Muscle layer of colon (tissue), 2 donors: ENCODE measurements around the gene FBXO3.
A peak's percentile ranks its signal among the peaks of the same experiment; 100 is the strongest.
"Not testable (repeated sequence)": the region's sequence is repeated elsewhere in the genome, so short reads cannot be mapped to it uniquely, and the experiment has no call there.

Source experiments
- H3K27ac ChIP-seq: one replicate; pipeline ENCODE4 v1.7.0; 2013; ENCODE audit warnings: low read depth, mild to moderate bottlenecking, low read length, moderate library complexity
- H3K27me3 ChIP-seq, 2 donors: one replicate each; pipeline ENCODE4 v1.7.0; 2013; ENCODE audit warnings: low read length in 2 of 2, mild to moderate bottlenecking in 2 of 2; ENCODE audit not compliant: insufficient read depth in 2 of 2, control insufficient read depth in 1 of 2
- H3K36me3 ChIP-seq: one replicate; pipeline ENCODE4 v1.7.0; 2013; ENCODE audit warnings: mild to moderate bottlenecking, low read length; ENCODE audit not compliant: insufficient read depth
- H3K4me1 ChIP-seq: one replicate; pipeline ENCODE4 v1.7.0; 2013; ENCODE audit warnings: mild to moderate bottlenecking, low read length; ENCODE audit not compliant: insufficient read depth
- H3K4me3 ChIP-seq, 2 donors: one replicate each; pipeline ENCODE4 v1.7.0; 2013; ENCODE audit warnings: low read length in 2 of 2, low read depth in 1 of 2, mild to moderate bottlenecking in 1 of 2, moderate library complexity in 1 of 2
- H3K9ac ChIP-seq: one replicate; pipeline ENCODE4 v1.7.0; 2013; ENCODE audit warnings: low read length
- H3K9me3 ChIP-seq: one replicate; pipeline ENCODE4 v1.7.0; 2013; ENCODE audit warnings: mild to moderate bottlenecking, low read length
- donor health status: abdominal sarcoma.
- donor health status: Adenocarcinoma of cecum.

The FBXO3 gene

GRCh38 chr11:33736148-33736812 is 38.0 kb downstream of the FBXO3 start, which contains the start of gene CD59:
Gene CD59 (minus strand): TSS chr11:33736423. CDS start chr11:33722445, 13,978 bp downstream.
- H3K27me3 ChIP-seq: no peaks in the 10 kb centered on the region
- peak within 1 kb of the TSS; percentile 71 for H3K9ac ChIP-seq
- peak within 1 kb of the TSS; percentile 68 for H3K27ac ChIP-seq
- H3K4me3 ChIP-seq: peak within 1 kb of the TSS; percentile 84 to 85
- no peaks in the 10 kb centered on the region for H3K9me3 ChIP-seq
- H3K36me3 ChIP-seq: no peaks in the 10 kb centered on the region
- H3K4me1 ChIP-seq: peaks cover 26% of the 10 kb centered on the region

GRCh38 chr11:33735271-33736147 is 38.8 kb downstream of the FBXO3 start:
- Histone ChIP-seq H3K27me3 (no peaks in the 10 kb centered on the region), H3K36me3 (no peaks in the 10 kb centered on the region), H3K4me3 (peak overlapping the region; percentile 84 to 85), H3K27ac (peak overlapping the region; percentile 67), H3K9me3 (no peaks in the 10 kb centered on the region), H3K9ac (peak overlapping the region; percentile 71), H3K4me1 (peaks cover 26% of the 10 kb centered on the region)

GRCh38 chr11:33734441-33735270 is 39.7 kb downstream of the FBXO3 start:
- Histone ChIP-seq H3K4me1 (peaks cover 26% of the 10 kb centered on the region), H3K9me3 (no peaks in the 10 kb centered on the region), H3K9ac (peak overlapping the region; percentile 71), H3K36me3 (no peaks in the 10 kb centered on the region), H3K27ac (peak overlapping the region; percentile 46), H3K4me3 (peak overlapping the region; percentile 84 to 85), H3K27me3 (no peaks in the 10 kb centered on the region)

- Histone ChIP-seq H3K9me3 (no peaks in the 10 kb centered on the region), H3K9ac (no peak overlapping the region), H3K4me3 (peak overlapping the region in 1 of 2 donors; percentile 84), H3K36me3 (no peaks in the 10 kb centered on the region), H3K4me1 (peaks cover 26% of the 10 kb centered on the region), H3K27me3 (no peaks in the 10 kb centered on the region), H3K27ac (no peak overlapping the region)
These were observed 40.3 kb downstream of the FBXO3 start for GRCh38 chr11:33733980-33734379.

GRCh38 chr11:33731723-33732531 is 42.4 kb downstream of the FBXO3 start:
- H3K9me3 ChIP-seq: no peaks in the 10 kb centered on the region
- H3K4me1 ChIP-seq: peaks cover 18% of the 10 kb centered on the region
- H3K36me3 ChIP-seq: no peaks in the 10 kb centered on the region
- H3K9ac ChIP-seq: no peak overlapping the region
- no peak overlapping the region for H3K4me3 ChIP-seq
- no peaks in the 10 kb centered on the region for H3K27me3 ChIP-seq
- H3K27ac ChIP-seq: no peak overlapping the region

- Histone ChIP-seq H3K4me3 (no peak overlapping the region), H3K9ac (no peak overlapping the region), H3K27ac (no peak overlapping the region), H3K9me3 (no peaks in the 10 kb centered on the region), H3K36me3 (no peaks in the 10 kb centered on the region), H3K27me3 (no peaks in the 10 kb centered on the region), H3K4me1 (peaks cover 14% of the 10 kb centered on the region)
These were observed 43.6 kb downstream of the FBXO3 start for GRCh38 chr11:33730716-33731115.

GRCh38 chr11:33729072-33729664 is 45.2 kb downstream of the FBXO3 start:
- H3K4me1 ChIP-seq: peaks cover 21% of the 10 kb centered on the region
- H3K4me3 ChIP-seq, H3K36me3 ChIP-seq: not testable (repeated sequence)

GRCh38 chr11:33727539-33727938 is 46.8 kb downstream of the FBXO3 start:
- H3K9ac ChIP-seq, H3K9me3 ChIP-seq, H3K27me3 ChIP-seq, H3K4me3 ChIP-seq, H3K36me3 ChIP-seq, H3K27ac ChIP-seq: not testable (repeated sequence)
- peaks cover 31% of the 10 kb centered on the region for H3K4me1 ChIP-seq

More at GRCh38 chr11:33729072-33729664, 45.2 kb downstream of the FBXO3 start:
- H3K9ac ChIP-seq, H3K27me3 ChIP-seq, H3K27ac ChIP-seq, H3K9me3 ChIP-seq: not testable (repeated sequence)

- H3K9me3 ChIP-seq: no peaks in the 10 kb centered on the region
- H3K4me3 ChIP-seq: no peak overlapping the region
- H3K9ac ChIP-seq: no peak overlapping the region
- H3K27ac ChIP-seq: no peak overlapping the region
- H3K27me3 ChIP-seq: no peaks in the 10 kb centered on the region
- H3K4me1 ChIP-seq: peaks cover 46% of the 10 kb centered on the region
- peaks cover 11% of the 10 kb centered on the region for H3K36me3 ChIP-seq
These were observed 48.8 kb downstream of the FBXO3 start for GRCh38 chr11:33725496-33725895.

- Histone ChIP-seq H3K4me3 (peak overlapping the region in 1 of 2 donors; percentile 34), H3K9ac (no peak overlapping the region), H3K27me3 (no peaks in the 10 kb centered on the region), H3K27ac (no peak overlapping the region), H3K36me3 (peaks cover 17% of the 10 kb centered on the region), H3K4me1 (peaks cover 46% of the 10 kb centered on the region), H3K9me3 (no peaks in the 10 kb centered on the region)
These were observed 49.7 kb downstream of the FBXO3 start for GRCh38 chr11:33724644-33725035.
